GM23248 (cell line): ENCODE results near the gene PTPRD. TPM values are rescaled to one million over a fixed set of nuclear protein-coding genes. Genes with fewer than 3 reads are reported as not detected.

Source experiments
- DNase-seq: peaks from one replicate; pipeline ENCODE4 v3.0.0-alpha.2; 2015
- H2AFZ ChIP-seq: fragments of 200-600 bp; sonication (generic); 2 replicates; pipeline ENCODE4 v1.6.1; 2016; ENCODE audit warnings: antibody characterized with exemption
- H3F3A ChIP-seq: fragments of 200-600 bp; sonication (generic); 2 replicates; pipeline ENCODE4 v1.6.1; 2016; ENCODE audit warnings: mild to moderate bottlenecking, antibody characterized with exemption, mixed run types; ENCODE audit not compliant: insufficient read depth
- H3K27ac ChIP-seq: fragments of 200-600 bp; sonication (generic); 2 replicates; pipeline ENCODE4 v1.5.1; 2016; ENCODE audit warnings: mild to moderate bottlenecking
- H3K27me3 ChIP-seq: fragments of 200-600 bp; sonication (generic); replicated peaks from 2 replicates; pipeline ENCODE4 v1.6.1; 2016; ENCODE audit warnings: mild to moderate bottlenecking; ENCODE audit not compliant: insufficient read depth
- H3K36me3 ChIP-seq: fragments of 200-600 bp; sonication (generic); 2 replicates; pipeline ENCODE4 v1.6.1; 2016; ENCODE audit warnings: low read depth, mild to moderate bottlenecking
- H3K4me1 ChIP-seq: fragments of 200-600 bp; sonication (generic); 2 replicates; pipeline ENCODE4 v1.6.1; 2016; ENCODE audit warnings: mild to moderate bottlenecking; ENCODE audit not compliant: insufficient read depth
- H3K4me2 ChIP-seq: fragments of 200-600 bp; sonication (generic); one replicate; pipeline ENCODE4 v1.6.1; 2016; ENCODE audit warnings: mild to moderate bottlenecking; ENCODE audit not compliant: unreplicated experiment
- H3K4me3 ChIP-seq: fragments of 200-600 bp; sonication (generic); 2 replicates; pipeline ENCODE4 v1.5.1; 2016; ENCODE audit warnings: mild to moderate bottlenecking
- H3K79me2 ChIP-seq: fragments of 200-600 bp; sonication (generic); 2 replicates; pipeline ENCODE4 v1.6.1; 2016; ENCODE audit warnings: mild to moderate bottlenecking; ENCODE audit not compliant: insufficient read depth
- H3K9ac ChIP-seq: fragments of 200-600 bp; sonication (generic); 2 replicates; pipeline ENCODE4 v1.6.1; 2016; ENCODE audit warnings: mild to moderate bottlenecking
- H3K9me2 ChIP-seq: fragments of 200-600 bp; sonication (generic); 2 replicates; pipeline ENCODE4 v1.6.1; 2016; ENCODE audit warnings: mixed run types, mild to moderate bottlenecking, moderate library complexity; ENCODE audit not compliant: insufficient read depth
- H3K9me3 ChIP-seq: fragments of 200-600 bp; sonication (generic); one replicate; pipeline ENCODE4 v1.6.1; 2017; ENCODE audit warnings: low read depth
- H4K20me1 ChIP-seq: fragments of 200-600 bp; sonication (generic); 2 replicates; pipeline ENCODE4 v1.6.0; 2016; ENCODE audit not compliant: insufficient read depth
- EZH2 ChIP-seq: fragments of 200-600 bp; sonication (generic); IDR thresholded peaks from 2 replicates; pipeline ENCODE4 v1.6.1; 2018; ENCODE audit warnings: antibody characterized with exemption, mild to moderate bottlenecking; ENCODE audit not compliant: insufficient read depth, poor library complexity, severe bottlenecking
- EZH2phosphoT487 ChIP-seq: fragments of 200-600 bp; sonication (generic); IDR thresholded peaks from 2 replicates; pipeline ENCODE4 v1.6.1; 2018; ENCODE audit warnings: antibody characterized with exemption, moderate library complexity, mild to moderate bottlenecking, low read depth; ENCODE audit not compliant: insufficient read depth
- WGBS, 2 experiments: methylation state at CpG; one replicate each; pipeline ENCODE4 v1.1.6; 2015 to 2017; ENCODE audit warnings: low lambda C conversion rate in 2 of 2, low coverage in 1 of 2; ENCODE audit errors: missing lambda C conversion rate in 2 of 2; 5-methylcytosine and 5-hydroxymethylcytosine counted together
- in situ Hi-C: fragments of 300-500 bp; cut with MboI; formaldehyde crosslinking; loops from 2 replicates; pipeline ENCODE4 v1.15.0; 2020
- polyA plus RNA-seq: library from polyadenylated mRNA; unstranded; fragments of >200 nt; fragmentation: Nextera tagmentation; extraction: Ambion mirVana; gene quantifications from 2 replicates; pipeline ENCODE4 v1.2.1, GENCODE V29; 2016
- total RNA-seq: library from RNA; depleted of rRNA; stranded (reverse); fragments of >200 nt; shearing (Covaris generic); gene quantifications from 2 replicates; pipeline ENCODE4 v1.2.3, GENCODE V29; 2014

PTPRD gene
- total and polyA plus RNA-seq, 2 experiments from 2014 or later = 0.05 TPM; not detected in 1

GRCh38 chr9:10571699-10572098 is 41.1 kb downstream of the PTPRD start:
- no peak overlapping the region for H3K4me2 ChIP-seq
- in situ Hi-C loops = no loop called here
- no peak overlapping the region for H3K4me3 ChIP-seq
- no peak overlapping the region for H3K27ac ChIP-seq
- no peaks in the 10 kb centered on the region for H3F3A ChIP-seq
- H3K79me2 ChIP-seq = no peaks in the 10 kb centered on the region
- no peaks in the 10 kb centered on the region for H3K36me3 ChIP-seq
- no peaks in the 10 kb centered on the region for H3K9me2 ChIP-seq
- no peaks in the 10 kb centered on the region for H4K20me1 ChIP-seq
- no peak overlapping the region for H2AFZ ChIP-seq
- no peak for DNase-seq
- no peaks in the 10 kb centered on the region for H3K27me3 ChIP-seq
- no peaks in the 10 kb centered on the region for H3K9me3 ChIP-seq
- TF ChIP-seq EZH2 = no peak
- no peak for TF ChIP-seq EZH2phosphoT487
- no peaks in the 10 kb centered on the region for H3K4me1 ChIP-seq
- WGBS, 2 experiments = 16 to 27% methylated on average over 5 of the region's 5 CpGs
- no peak overlapping the region for H3K9ac ChIP-seq

DNA sequence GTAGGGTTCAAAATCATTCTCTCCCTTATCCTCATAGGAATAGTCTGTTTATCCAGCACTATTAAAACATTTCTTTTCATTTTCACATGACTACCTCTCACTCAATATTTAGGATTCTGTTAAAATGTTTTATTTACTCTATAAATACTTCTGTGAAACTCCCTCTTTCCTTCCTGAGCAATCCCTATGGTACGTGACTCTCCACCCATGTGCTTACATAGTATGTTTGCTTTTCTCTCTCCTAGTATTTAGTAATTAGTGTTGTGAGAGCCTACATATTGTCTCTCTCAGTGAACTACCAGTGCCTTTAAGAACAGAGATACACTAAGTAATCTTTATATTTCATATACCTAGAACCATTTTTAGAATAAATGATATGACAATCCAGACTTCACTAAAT is 46.0 kb downstream of the PTPRD start:
- WGBS, 2 experiments = 17 to 24% methylated on average over 1 of the region's 1 CpG
- H3K9me2 ChIP-seq = no peaks in the 10 kb centered on the region
- H3K9me3 ChIP-seq = no peaks in the 10 kb centered on the region
- H3K4me3 ChIP-seq = no peak overlapping the region
- in situ Hi-C loops = no loop called here
- no peaks in the 10 kb centered on the region for H3K36me3 ChIP-seq
- H4K20me1 ChIP-seq = no peaks in the 10 kb centered on the region
- no peak overlapping the region for H3K4me2 ChIP-seq
- H3K27me3 ChIP-seq = no peaks in the 10 kb centered on the region
- H3K9ac ChIP-seq = no peak overlapping the region
- H2AFZ ChIP-seq = no peak overlapping the region
- H3F3A ChIP-seq = no peaks in the 10 kb centered on the region
- H3K79me2 ChIP-seq = no peaks in the 10 kb centered on the region
- H3K4me1 ChIP-seq = no peaks in the 10 kb centered on the region
- no peak overlapping the region for H3K27ac ChIP-seq
- TF ChIP-seq EZH2phosphoT487 = no peak
- TF ChIP-seq EZH2 = no peak
- DNase-seq = no peak

DNA sequence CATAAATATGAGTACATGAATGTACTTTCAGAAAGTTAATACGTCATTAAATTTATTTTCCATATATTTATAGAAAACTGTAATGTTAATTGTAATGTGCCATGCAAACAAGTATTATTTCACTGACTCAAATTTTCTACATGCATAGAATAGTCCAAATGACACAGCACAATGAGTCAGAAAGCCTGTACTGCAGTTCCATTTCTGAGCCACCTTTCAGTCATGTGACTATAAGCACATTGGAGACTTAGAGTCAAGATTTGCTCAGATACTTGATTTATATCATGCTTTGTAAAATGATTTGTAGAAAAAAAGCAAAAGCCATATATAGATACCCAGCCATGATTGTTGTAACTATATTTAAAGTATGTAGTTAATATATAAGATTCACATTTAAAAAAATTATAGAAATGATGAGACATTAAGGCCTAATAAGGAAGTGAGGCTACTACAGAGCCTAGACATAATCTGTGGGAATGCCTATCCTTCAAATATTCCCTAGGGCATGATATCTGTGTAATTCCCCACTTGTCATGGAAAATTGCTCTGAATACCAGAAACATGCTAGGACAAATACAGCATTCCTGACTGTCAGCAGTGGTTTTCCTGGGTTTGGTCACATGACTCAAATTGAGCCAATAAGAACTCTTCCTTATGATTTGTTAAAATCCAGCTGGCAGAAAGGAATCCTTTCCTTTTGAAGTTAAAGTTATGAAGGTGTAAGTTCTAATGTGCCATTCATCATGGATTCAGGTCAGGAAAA is 50.0 kb downstream of the PTPRD start:
- Histone ChIP-seq H4K20me1 (no peaks in the 10 kb centered on the region), H3K4me1 (no peaks in the 10 kb centered on the region), H3K9me2 (no peaks in the 10 kb centered on the region), H3K27ac (no peak overlapping the region), H3K27me3 (no peaks in the 10 kb centered on the region), H2AFZ (no peak overlapping the region), H3K4me3 (no peak overlapping the region), H3F3A (no peaks in the 10 kb centered on the region), H3K36me3 (no peaks in the 10 kb centered on the region), H3K9me3 (no peaks in the 10 kb centered on the region), H3K79me2 (no peaks in the 10 kb centered on the region), H3K4me2 (no peak overlapping the region), H3K9ac (no peak overlapping the region)
- no peak for TF ChIP-seq EZH2
- no peak for TF ChIP-seq EZH2phosphoT487
- no peak for DNase-seq
- in situ Hi-C loops = no loop called here
- 8% methylated on average over 1 of the region's 1 CpG for WGBS, 2 experiments

DNA sequence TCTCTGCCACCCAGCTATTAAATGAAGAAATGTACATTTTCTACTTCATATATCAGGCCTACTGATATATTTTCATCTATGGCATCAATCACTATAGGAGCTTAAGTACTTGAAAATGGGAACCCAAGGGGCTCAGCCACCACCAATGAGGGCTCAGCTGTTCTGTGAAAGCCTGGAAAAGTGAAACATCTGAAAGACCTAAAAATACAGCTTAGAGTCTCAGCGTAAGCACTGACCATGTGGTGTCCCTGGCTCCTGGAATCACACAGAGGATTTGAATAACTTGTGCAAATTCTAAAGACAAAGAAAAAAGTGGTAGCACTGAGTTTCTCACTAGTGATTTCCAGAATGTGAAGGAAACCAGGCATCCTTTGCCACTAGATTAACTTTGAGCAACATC is 64.5 kb downstream of the PTPRD start:
- TF ChIP-seq EZH2phosphoT487 (no peak), EZH2 (no peak)
- Histone ChIP-seq H3K27ac (no peak overlapping the region), H2AFZ (no peak overlapping the region)

More for the DNA sequence above, 64.5 kb downstream of the PTPRD start:
- Histone ChIP-seq H3K27me3 (no peaks in the 10 kb centered on the region), H3K36me3 (no peaks in the 10 kb centered on the region), H3K9me3 (no peaks in the 10 kb centered on the region), H3F3A (no peaks in the 10 kb centered on the region), H3K4me3 (no peak overlapping the region), H3K4me2 (no peak overlapping the region), H3K9ac (no peak overlapping the region), H3K79me2 (no peaks in the 10 kb centered on the region), H3K4me1 (no peaks in the 10 kb centered on the region), H4K20me1 (no peaks in the 10 kb centered on the region), H3K9me2 (no peaks in the 10 kb centered on the region)
- in situ Hi-C loops = no loop called here
- no peak for DNase-seq
- 15 to 27% methylated on average over 1 of the region's 1 CpG for WGBS, 2 experiments
